ENCODE results near the gene INSYN2B. TPM values are rescaled to one million over a fixed set of nuclear protein-coding genes. Genes with fewer than 3 reads are reported as not detected.

The INSYN2B gene
- total RNA-seq, 1 donor from 2014 or later: 0.56 TPM

DNA sequence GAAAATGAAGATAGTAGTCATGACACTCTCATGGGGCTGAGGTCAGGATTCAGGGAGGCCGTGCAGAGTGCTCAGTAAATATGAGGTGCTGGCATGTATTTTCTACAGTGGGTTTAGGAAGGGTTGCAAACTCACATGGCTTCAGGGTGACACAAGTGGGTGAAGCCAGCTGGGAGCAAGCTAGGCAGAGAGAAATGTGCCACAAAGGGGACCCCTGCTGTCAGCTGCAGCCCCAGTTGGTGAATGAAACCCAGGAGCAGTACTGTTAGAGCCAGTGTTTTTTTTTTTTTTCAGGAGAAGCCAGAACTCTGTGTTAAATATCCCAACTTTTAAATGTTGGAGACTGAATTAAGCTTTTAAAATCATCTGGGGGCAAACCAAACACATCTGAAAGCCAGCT lies 75.3 kb downstream of the INSYN2B start:
- DNase-seq (ENCODE audit: low spot score in 2 of 2, unreplicated experiment in 2 of 2): no peak
- H3K9me3 Mint-ChIP-seq: no peaks in the 10 kb centered on the region
- no peak overlapping the region for H3K4me3 Mint-ChIP-seq
- peaks cover 19% of the 10 kb centered on the region for H3K27me3 Mint-ChIP-seq (ENCODE audit: low read depth)
- H3K4me1 Mint-ChIP-seq: peaks cover 11% of the 10 kb centered on the region
- TF ChIP-seq CTCF (IDR thresholded peaks at IDR 0.05; ENCODE audit: unreplicated experiment): no peak
- no peaks in the 10 kb centered on the region for H3K36me3 Mint-ChIP-seq
- no peak overlapping the region for H3K27ac Mint-ChIP-seq

DNA sequence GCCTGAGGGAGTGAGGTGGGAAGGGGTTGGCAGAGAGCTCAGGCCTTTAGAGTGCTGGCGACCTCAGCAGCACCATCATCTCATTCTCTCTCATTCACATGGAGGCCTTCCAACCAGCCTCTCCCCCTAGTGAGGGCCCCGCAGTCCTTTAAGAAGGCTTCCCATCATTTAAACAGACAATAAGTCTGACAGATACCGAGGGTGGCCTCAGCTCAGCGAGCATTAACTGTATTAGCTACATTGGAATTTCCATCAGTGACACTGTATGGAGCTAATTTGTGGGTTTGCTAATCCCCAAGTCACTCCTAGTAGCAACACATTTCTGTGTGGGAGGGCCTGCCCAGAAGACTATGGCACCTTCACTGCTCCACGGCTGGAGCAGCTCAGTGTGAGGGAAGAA lies 75.8 kb downstream of the INSYN2B start:
- H3K4me3 Mint-ChIP-seq: no peak overlapping the region
- H3K4me1 Mint-ChIP-seq: peaks cover 11% of the 10 kb centered on the region
- peaks cover 23% of the 10 kb centered on the region for H3K27me3 Mint-ChIP-seq (ENCODE audit: low read depth)
- no peak overlapping the region for H3K27ac Mint-ChIP-seq
- no peak for TF ChIP-seq CTCF (IDR thresholded peaks at IDR 0.05; ENCODE audit: unreplicated experiment)
- no peak for DNase-seq (ENCODE audit: low spot score in 2 of 2, unreplicated experiment in 2 of 2)
- no peaks in the 10 kb centered on the region for H3K36me3 Mint-ChIP-seq
- H3K9me3 Mint-ChIP-seq: no peaks in the 10 kb centered on the region

DNA sequence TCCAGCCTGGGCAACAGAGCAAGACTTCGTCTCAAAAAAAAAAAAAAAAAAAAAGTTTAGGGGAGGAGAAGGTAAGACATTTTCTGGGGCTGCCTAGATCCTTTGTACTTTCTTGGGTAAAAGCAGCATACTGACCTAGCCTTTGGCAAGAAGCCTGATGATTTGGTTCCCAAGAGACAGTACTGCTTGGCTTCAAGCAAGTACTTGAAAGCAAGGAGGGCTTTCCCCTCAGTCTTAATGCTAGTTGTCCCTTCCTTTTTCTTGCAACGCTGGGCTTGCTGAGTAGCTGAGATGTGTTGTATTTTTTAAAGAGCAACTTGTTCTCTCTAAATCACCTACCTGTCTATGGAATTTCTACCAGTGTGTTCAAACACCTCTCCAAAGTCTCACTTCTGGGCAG lies 76.2 kb downstream of the INSYN2B start:
- H3K4me3 Mint-ChIP-seq: no peak overlapping the region
- H3K27me3 Mint-ChIP-seq (ENCODE audit: low read depth): peaks cover 23% of the 10 kb centered on the region
- DNase-seq (ENCODE audit: low spot score in 2 of 2, unreplicated experiment in 2 of 2): no peak
- H3K27ac Mint-ChIP-seq: no peak overlapping the region
- H3K36me3 Mint-ChIP-seq: no peaks in the 10 kb centered on the region
- TF ChIP-seq CTCF (IDR thresholded peaks at IDR 0.05; ENCODE audit: unreplicated experiment): no peak
- H3K9me3 Mint-ChIP-seq: no peaks in the 10 kb centered on the region
- H3K4me1 Mint-ChIP-seq: peaks cover 11% of the 10 kb centered on the region

- H3K27ac Mint-ChIP-seq: no peak overlapping the region
- H3K9me3 Mint-ChIP-seq: no peaks in the 10 kb centered on the region
- peaks cover 20% of the 10 kb centered on the region for H3K27me3 Mint-ChIP-seq (ENCODE audit: low read depth)
- TF ChIP-seq CTCF (IDR thresholded peaks at IDR 0.05; ENCODE audit: unreplicated experiment): no peak
- H3K36me3 Mint-ChIP-seq: no peaks in the 10 kb centered on the region
- peaks cover 11% of the 10 kb centered on the region for H3K4me1 Mint-ChIP-seq
- no peak overlapping the region for H3K4me3 Mint-ChIP-seq
- DNase-seq (ENCODE audit: low spot score in 2 of 2, unreplicated experiment in 2 of 2): no peak
These were observed 78.4 kb downstream of the INSYN2B start for GRCh38 chr5:169901896-169902295.

- Mint-ChIP-seq H3K9me3 (no peaks in the 10 kb centered on the region), H3K27ac (no peak overlapping the region), H3K4me3 (no peak overlapping the region), H3K27me3 (ENCODE audit: low read depth) (peaks cover 43% of the 10 kb centered on the region), H3K36me3 (no peaks in the 10 kb centered on the region), H3K4me1 (peaks cover 6% of the 10 kb centered on the region)
- no peak for TF ChIP-seq CTCF (IDR thresholded peaks at IDR 0.05; ENCODE audit: unreplicated experiment)
- no peak for DNase-seq (ENCODE audit: low spot score in 2 of 2, unreplicated experiment in 2 of 2)
These were observed 82.8 kb downstream of the INSYN2B start for GRCh38 chr5:169897481-169897880.

DNA sequence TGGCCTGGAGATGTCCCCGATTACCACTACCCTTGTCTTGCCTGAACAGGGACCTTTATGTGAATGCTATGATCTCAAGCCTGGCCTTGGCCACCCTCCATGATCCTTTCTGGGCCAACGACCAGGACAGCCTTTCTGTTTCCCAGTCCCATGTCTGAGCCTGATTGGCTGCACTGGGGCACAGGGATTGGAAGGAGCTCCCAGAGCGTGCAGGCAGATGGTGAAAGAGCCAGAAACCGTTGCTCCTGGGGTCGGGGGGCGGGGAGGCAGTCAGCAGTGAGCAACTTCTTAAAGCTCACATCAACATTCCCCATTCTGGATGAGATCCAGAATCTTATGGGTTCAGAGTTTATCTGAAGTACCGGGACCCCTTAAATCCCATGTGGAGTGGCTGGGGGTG lies 84.4 kb downstream of the INSYN2B start:
- DNase-seq (ENCODE audit: low spot score in 2 of 2, unreplicated experiment in 2 of 2): no peak
- Mint-ChIP-seq H3K4me3 (no peak overlapping the region), H3K36me3 (no peaks in the 10 kb centered on the region), H3K27ac (no peak overlapping the region), H3K4me1 (no peaks in the 10 kb centered on the region), H3K27me3 (ENCODE audit: low read depth) (peaks cover 50% of the 10 kb centered on the region), H3K9me3 (no peaks in the 10 kb centered on the region)
- TF ChIP-seq CTCF (IDR thresholded peaks at IDR 0.05; ENCODE audit: unreplicated experiment): no peak
